Keratinocyte (primary cell): Measurements from ENCODE around the gene INPP5K. TPM values are rescaled to one million over a fixed set of nuclear protein-coding genes. Genes with fewer than 3 reads are reported as not detected.

Source experiments
- DNase-seq: peaks from one replicate; pipeline ENCODE4 v3.0.0-alpha.2; 2011; ENCODE audit warnings: low read depth, missing footprints, low spot score
- FAIRE-seq: peaks from 2 replicates; lab custom pipeline; 2011; peaks lifted over from hg19 to GRCh38; lab: Jason Lieb, UNC
- H2AFZ ChIP-seq: 2 replicates; pipeline ENCODE4 v1.6.0; 2012; ENCODE audit warnings: low read length, control low read depth, inconsistent platforms; ENCODE audit not compliant: control insufficient read depth
- H3K27ac ChIP-seq: 2 replicates; pipeline ENCODE4 v1.5.1; 2011; ENCODE audit warnings: low read length; ENCODE audit not compliant: control insufficient read depth, insufficient read depth
- H3K27me3 ChIP-seq: 3 replicates; pipeline ENCODE4 v1.6.0; 2011; ENCODE audit warnings: low read length; ENCODE audit not compliant: control insufficient read depth, insufficient read depth; ENCODE audit errors: extremely low read depth
- H3K36me3 ChIP-seq, 2 experiments: 2 replicates in 1 of 2; 3 replicates in 1 of 2; pipeline ENCODE4 v1.5.1; 2011; ENCODE audit warnings: low read length in 2 of 2, mild to moderate bottlenecking in 1 of 2; ENCODE audit not compliant: control insufficient read depth in 2 of 2, insufficient read depth in 2 of 2; ENCODE audit errors: extremely low read depth in 1 of 2
- H3K4me1 ChIP-seq: 3 replicates; pipeline ENCODE4 v1.5.1; 2011; ENCODE audit warnings: low read length; ENCODE audit not compliant: control insufficient read depth, insufficient read depth; ENCODE audit errors: extremely low read depth
- H3K4me2 ChIP-seq: 3 replicates; pipeline ENCODE4 v1.6.0; 2011; ENCODE audit warnings: low read depth, low read length; ENCODE audit not compliant: control insufficient read depth, insufficient read depth; ENCODE audit errors: extremely low read depth
- H3K4me3 ChIP-seq, 3 experiments: fragments of 200-600 bp in 1 of 3; sonication (generic) in 1 of 3; 2 replicates in 2 of 3; 3 replicates in 1 of 3; pipeline ENCODE4 v1.5.1; 2011 to 2016; ENCODE audit warnings: low read length in 3 of 3, mild to moderate bottlenecking in 3 of 3, control low read depth in 2 of 3, inconsistent platforms in 1 of 3, low read depth in 1 of 3, mixed read lengths in 1 of 3, mixed run types in 1 of 3, moderate library complexity in 1 of 3; ENCODE audit not compliant: control insufficient read depth in 2 of 3, insufficient read depth in 2 of 3; ENCODE audit errors: extremely low read depth in 1 of 3
- H3K79me2 ChIP-seq: 2 replicates; pipeline ENCODE4 v1.6.0; 2012; ENCODE audit warnings: low read length; ENCODE audit not compliant: control insufficient read depth, insufficient read depth
- H3K9ac ChIP-seq: 3 replicates; pipeline ENCODE4 v1.6.0; 2011; ENCODE audit warnings: low read length; ENCODE audit not compliant: control insufficient read depth, insufficient read depth; ENCODE audit errors: extremely low read depth
- H3K9me1 ChIP-seq: 3 replicates; pipeline ENCODE4 v1.6.0; 2011; ENCODE audit warnings: low read length; ENCODE audit not compliant: control insufficient read depth, insufficient read depth; ENCODE audit errors: extremely low read depth
- H3K9me3 ChIP-seq: 2 replicates; pipeline ENCODE4 v1.5.1; 2012; ENCODE audit warnings: low read depth, low read length; ENCODE audit not compliant: control insufficient read depth
- H4K20me1 ChIP-seq: 3 replicates; pipeline ENCODE4 v1.6.0; 2011; ENCODE audit warnings: low read length; ENCODE audit not compliant: control insufficient read depth, insufficient read depth; ENCODE audit errors: extremely low read depth
- EZH2 ChIP-seq: IDR thresholded peaks from one replicate; pipeline ENCODE4 v1.6.1; 2012; ENCODE audit warnings: inconsistent platforms, mild to moderate bottlenecking, low read length, moderate library complexity
- dilution Hi-C: fragments of 300-500 bp; cut with MboI; formaldehyde crosslinking; loops from one replicate; pipeline ENCODE4 v1.7.0; 2020; ENCODE audit warnings: low sequenced_read_pairs; ENCODE audit not compliant: extremely low pct_ligation_motif_present
- polyA plus RNA-seq, 5 experiments: library from polyadenylated mRNA; depleted of rRNA in 3 of 5; stranded (reverse) in 3 of 5; stranded (forward) in 1 of 5; unstranded in 1 of 5; fragments of >200 nt; gene quantifications; 1 replicate in 1 of 5; 2 replicates in 3 of 5; 3 replicates in 1 of 5; pipeline versions ENCODE4 v1.2.1 to v1.2.3, GENCODE V29; 2011 to 2012; ENCODE audit warnings: missing spikeins in 2 of 5, low read depth in 1 of 5, low replicate concordance in 1 of 5
- TF ChIP-seq, protein P1 (sequence below), 3 experiments: IDR thresholded peaks in 1 of 3; conservative IDR thresholded peaks in 1 of 3; optimal IDR thresholded peaks in 1 of 3; 2 replicates in 2 of 3; 3 replicates in 1 of 3; pipeline versions ENCODE3 to v1.5.1; 2011; ENCODE audit warnings: low read length in 3 of 3, mild to moderate bottlenecking in 3 of 3, moderate library complexity in 2 of 3, control low read depth in 1 of 3, inconsistent platforms in 1 of 3; ENCODE audit not compliant: insufficient read depth in 2 of 3; ENCODE audit errors: extremely low read depth in 1 of 3

INPP5K gene
- polyA plus RNA-seq, 1 donor (not counting 4 experiments of a cell fraction or from before 2014, with no cell fraction given) = 23.0 TPM

- FAIRE-seq (no peak), DNase-seq (peak; percentile 56)
- dilution Hi-C loops = no loop called here
- peaks cover 50% of the 10 kb centered on the region for H3K79me2 ChIP-seq
- peak within 1 kb of the TSS; percentile 90 for H3K4me2 ChIP-seq
- H3K27me3 ChIP-seq = no peaks in the 10 kb centered on the region
- H3K9ac ChIP-seq = peak within 1 kb of the TSS; percentile 92
- no peaks in the 10 kb centered on the region for H3K9me3 ChIP-seq
- peaks cover 2 to 5% of the 10 kb centered on the region in 2 experiments for H3K36me3 ChIP-seq
- H3K4me1 ChIP-seq = peaks cover 17% of the 10 kb centered on the region
- H2AFZ ChIP-seq = peak within 1 kb of the TSS; percentile 90
- peak within 1 kb of the TSS; percentile 85 for H3K27ac ChIP-seq
- H4K20me1 ChIP-seq = peaks cover 21% of the 10 kb centered on the region
- TF ChIP-seq EZH2 = no peak
- TF ChIP-seq, protein P1, sequence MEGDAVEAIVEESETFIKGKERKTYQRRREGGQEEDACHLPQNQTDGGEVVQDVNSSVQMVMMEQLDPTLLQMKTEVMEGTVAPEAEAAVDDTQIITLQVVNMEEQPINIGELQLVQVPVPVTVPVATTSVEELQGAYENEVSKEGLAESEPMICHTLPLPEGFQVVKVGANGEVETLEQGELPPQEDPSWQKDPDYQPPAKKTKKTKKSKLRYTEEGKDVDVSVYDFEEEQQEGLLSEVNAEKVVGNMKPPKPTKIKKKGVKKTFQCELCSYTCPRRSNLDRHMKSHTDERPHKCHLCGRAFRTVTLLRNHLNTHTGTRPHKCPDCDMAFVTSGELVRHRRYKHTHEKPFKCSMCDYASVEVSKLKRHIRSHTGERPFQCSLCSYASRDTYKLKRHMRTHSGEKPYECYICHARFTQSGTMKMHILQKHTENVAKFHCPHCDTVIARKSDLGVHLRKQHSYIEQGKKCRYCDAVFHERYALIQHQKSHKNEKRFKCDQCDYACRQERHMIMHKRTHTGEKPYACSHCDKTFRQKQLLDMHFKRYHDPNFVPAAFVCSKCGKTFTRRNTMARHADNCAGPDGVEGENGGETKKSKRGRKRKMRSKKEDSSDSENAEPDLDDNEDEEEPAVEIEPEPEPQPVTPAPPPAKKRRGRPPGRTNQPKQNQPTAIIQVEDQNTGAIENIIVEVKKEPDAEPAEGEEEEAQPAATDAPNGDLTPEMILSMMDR (optimal IDR thresholded peaks at IDR 0.05 in 1 of 3, IDR thresholded peaks at IDR 0.05 in 1 of 3, conservative IDR thresholded peaks at IDR 0.05 in 1 of 3; ENCODE audit: extremely low read depth in 1 of 3, insufficient read depth in 2 of 3, low read length in 3 of 3) = no peak
- H3K4me3 ChIP-seq = peak within 1 kb of the TSS; percentile 75 to 97 (median 87)
- no peaks in the 10 kb centered on the region for H3K9me1 ChIP-seq
Measured at GRCh38 chr17:1455797-1456599, 60.4 kb downstream of the INPP5K start, which contains the start of gene CRK. TSS of gene CRK (minus strand) at chr17:1456232. CDS start at chr17:1456117, 115 bp downstream.

DNA sequence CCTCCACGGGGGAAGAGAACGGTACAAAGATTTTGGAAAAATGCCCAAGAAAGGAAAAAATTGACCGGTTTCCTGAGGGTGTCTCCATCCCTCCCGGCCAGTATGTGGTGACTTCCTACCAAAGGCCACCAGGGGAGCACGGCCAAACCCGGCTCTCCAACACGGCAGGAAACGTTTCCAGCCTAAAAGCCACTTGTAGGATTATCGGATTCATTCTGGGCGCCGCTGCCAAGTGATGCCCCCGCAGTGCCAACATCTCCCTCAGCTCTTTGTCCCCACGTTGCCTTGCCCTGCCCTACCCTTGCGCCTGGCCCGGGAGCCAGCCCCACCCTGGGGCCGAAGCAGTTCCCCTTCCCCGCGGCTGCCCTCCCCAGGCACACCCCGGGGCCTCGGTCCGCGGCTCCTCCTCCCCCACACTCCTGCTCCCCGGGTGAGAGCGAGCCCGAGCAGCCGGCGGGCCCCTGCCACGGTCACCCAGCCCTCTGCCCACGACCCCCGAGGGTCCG, 61.1 kb downstream of the INPP5K start:
- Histone ChIP-seq H3K4me3 (peak overlapping the region; percentile 75 to 97 (median 87)), H3K27ac (peak overlapping the region; percentile 85), H3K9me3 (no peaks in the 10 kb centered on the region), H2AFZ (no peak overlapping the region), H3K79me2 (peaks cover 56% of the 10 kb centered on the region), H3K4me2 (peak overlapping the region; percentile 90), H3K27me3 (no peaks in the 10 kb centered on the region), H3K36me3 (peaks cover 2 to 5% of the 10 kb centered on the region in 2 experiments), H4K20me1 (peaks cover 21% of the 10 kb centered on the region), H3K4me1 (peaks cover 16% of the 10 kb centered on the region), H3K9me1 (no peaks in the 10 kb centered on the region), H3K9ac (peak overlapping the region; percentile 92)
- dilution Hi-C loops = no loop called here
- FAIRE-seq (no peak), DNase-seq (no peak)
- TF ChIP-seq, protein P1 (optimal IDR thresholded peaks at IDR 0.05 in 1 of 3, IDR thresholded peaks at IDR 0.05 in 1 of 3, conservative IDR thresholded peaks at IDR 0.05 in 1 of 3; ENCODE audit: extremely low read depth in 1 of 3, insufficient read depth in 2 of 3, low read length in 3 of 3) = peak; percentile 35 to 60 (median 50)
- no peak for TF ChIP-seq EZH2
